H1 (cell line): ENCODE data around the gene CIBAR2.

Source experiments
- CEBPB ChIP-seq: IDR thresholded peaks from 2 replicates; pipeline ENCODE4 v1.6.1; 2012; ENCODE audit warnings: low read depth, low read length
- CHD2 ChIP-seq: IDR thresholded peaks from 2 replicates; pipeline ENCODE4 v1.6.1; 2012; ENCODE audit warnings: low read length, improper control_type of control experiment
- EZH2 ChIP-seq: fragments of 200-600 bp; sonication (generic); IDR thresholded peaks from 2 replicates; pipeline ENCODE4 v1.7.1; 2012; ENCODE audit warnings: low read depth, mild to moderate bottlenecking, moderate library complexity, low read length, inconsistent platforms; ENCODE audit not compliant: severe bottlenecking
- MAX ChIP-seq: IDR thresholded peaks from 2 replicates; pipeline ENCODE4 v1.6.1; 2012; ENCODE audit warnings: inconsistent platforms
- POLR2A ChIP-seq, 2 experiments: IDR thresholded peaks; 1 replicate in 1 of 2; 2 replicates in 1 of 2; pipeline ENCODE4 v1.6.1; 2011; ENCODE audit warnings: low read depth in 2 of 2, low read length in 2 of 2, mild to moderate bottlenecking in 2 of 2; ENCODE audit errors: control extremely low read depth in 1 of 2
- POLR2AphosphoS5 ChIP-seq: IDR thresholded peaks from 2 replicates; pipeline ENCODE4 v1.6.1; 2011; ENCODE audit warnings: low read depth, low read length
- POU5F1 ChIP-seq: IDR thresholded peaks from 2 replicates; pipeline ENCODE4 v1.6.1; 2011; ENCODE audit warnings: low read depth, mild to moderate bottlenecking, low read length, moderate library complexity
- RXRA ChIP-seq: IDR thresholded peaks from 2 replicates; pipeline ENCODE4 v1.6.1; 2011; ENCODE audit warnings: low read depth, mild to moderate bottlenecking, low read length, moderate library complexity; ENCODE audit not compliant: insufficient read depth
- SIN3A ChIP-seq, 2 experiments: IDR thresholded peaks in 1 of 2; conservative IDR thresholded peaks in 1 of 2; 2 replicates each; pipeline ENCODE4 v1.6.1; 2011 to 2012; ENCODE audit warnings: low read length in 2 of 2, improper control_type of control experiment in 1 of 2, low read depth in 1 of 2, mild to moderate bottlenecking in 1 of 2
- SIX5 ChIP-seq: IDR thresholded peaks from 2 replicates; pipeline ENCODE4 v1.6.1; 2011; ENCODE audit warnings: mild to moderate bottlenecking, low read depth, low read length
- TAF1 ChIP-seq: IDR thresholded peaks from 2 replicates; pipeline ENCODE4 v1.6.1; 2011; ENCODE audit warnings: mild to moderate bottlenecking, low read depth, low read length
- TCF12 ChIP-seq: IDR thresholded peaks from 2 replicates; pipeline ENCODE4 v1.6.1; 2011; ENCODE audit warnings: low read depth, mild to moderate bottlenecking, low read length
- TEAD4 ChIP-seq: IDR thresholded peaks from 2 replicates; pipeline ENCODE4 v1.6.1; 2012; ENCODE audit warnings: low read depth, low read length, inconsistent platforms, mixed read lengths
- TF ChIP-seq, protein P1 (sequence below), 3 experiments: IDR thresholded peaks; 1 replicate in 2 of 3; 2 replicates in 1 of 3; pipeline versions ENCODE4 v1.5.1 to v1.6.1; 2011; ENCODE audit warnings: low read length in 3 of 3, mild to moderate bottlenecking in 3 of 3, inconsistent platforms in 2 of 3, low read depth in 1 of 3, moderate library complexity in 1 of 3; ENCODE audit not compliant: insufficient read depth in 1 of 3; ENCODE audit errors: control extremely low read depth in 1 of 3

GRCh38 chr16:85134076-85134788 is 22.0 kb upstream of the CIBAR2 start:
- TF ChIP-seq SIN3A (conservative IDR thresholded peaks at IDR 0.05 in 1 of 2, IDR thresholded peaks at IDR 0.05 in 1 of 2; ENCODE audit: low read depth in 1 of 2, low read length in 2 of 2) (no peak), TEAD4 (no peak), POLR2A (IDR thresholded peaks at IDR 0.05; ENCODE audit: control extremely low read depth in 1 of 2, low read depth in 2 of 2, low read length in 2 of 2) (no peak), MAX (no peak), POLR2AphosphoS5 (no peak), POU5F1 (no peak), TAF1 (no peak), CHD2 (no peak), RXRA (no peak), SIX5 (no peak), CEBPB (no peak), EZH2 (no peak), TCF12 (no peak)
- TF ChIP-seq, protein P1, sequence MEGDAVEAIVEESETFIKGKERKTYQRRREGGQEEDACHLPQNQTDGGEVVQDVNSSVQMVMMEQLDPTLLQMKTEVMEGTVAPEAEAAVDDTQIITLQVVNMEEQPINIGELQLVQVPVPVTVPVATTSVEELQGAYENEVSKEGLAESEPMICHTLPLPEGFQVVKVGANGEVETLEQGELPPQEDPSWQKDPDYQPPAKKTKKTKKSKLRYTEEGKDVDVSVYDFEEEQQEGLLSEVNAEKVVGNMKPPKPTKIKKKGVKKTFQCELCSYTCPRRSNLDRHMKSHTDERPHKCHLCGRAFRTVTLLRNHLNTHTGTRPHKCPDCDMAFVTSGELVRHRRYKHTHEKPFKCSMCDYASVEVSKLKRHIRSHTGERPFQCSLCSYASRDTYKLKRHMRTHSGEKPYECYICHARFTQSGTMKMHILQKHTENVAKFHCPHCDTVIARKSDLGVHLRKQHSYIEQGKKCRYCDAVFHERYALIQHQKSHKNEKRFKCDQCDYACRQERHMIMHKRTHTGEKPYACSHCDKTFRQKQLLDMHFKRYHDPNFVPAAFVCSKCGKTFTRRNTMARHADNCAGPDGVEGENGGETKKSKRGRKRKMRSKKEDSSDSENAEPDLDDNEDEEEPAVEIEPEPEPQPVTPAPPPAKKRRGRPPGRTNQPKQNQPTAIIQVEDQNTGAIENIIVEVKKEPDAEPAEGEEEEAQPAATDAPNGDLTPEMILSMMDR (IDR thresholded peaks at IDR 0.05; ENCODE audit: control extremely low read depth in 1 of 3, insufficient read depth in 1 of 3, low read depth in 1 of 3, low read length in 3 of 3), result no peak
